A673 (cell line): ENCODE data around the gene CD86. TPM values are rescaled to one million over a fixed set of nuclear protein-coding genes. Genes with fewer than 3 reads are reported as not detected.

Source experiments
- BruUV-seq: library from RNA; stranded (reverse); fragments of 400-500 nt; replicated peaks from 2 replicates; lab custom pipeline; 2021; lab: Mats Ljungman, UMichigan
- CTCF ChIA-PET: fragments of 300-600 bp; sonication (Branson Sonifier 250); formaldehyde crosslinking; loops from one replicate; lab custom pipeline; 2022; ENCODE audit warnings: antibody characterized with exemption; lab: Charles Lee
- POLR2A ChIA-PET: fragments of 300-600 bp; sonication (Branson Sonifier 250); formaldehyde crosslinking; loops from one replicate; lab custom pipeline; 2022; ENCODE audit warnings: antibody characterized with exemption; ENCODE audit not compliant: low non-redundant PET; lab: Charles Lee
- DNase-seq: peaks from one replicate; pipeline ENCODE4 v3.0.0-alpha.2; 2015; ENCODE audit warnings: low spot score
- H3K27ac ChIP-seq: fragments of 200-600 bp; sonication (generic); 2 replicates; pipeline ENCODE4 v1.5.1; 2016; ENCODE audit warnings: mixed run types, low read depth, mild to moderate bottlenecking, mixed read lengths, antibody characterized with exemption, low read length; ENCODE audit not compliant: poor library complexity, severe bottlenecking
- H3K27me3 ChIP-seq: fragments of 200-600 bp; sonication (generic); replicated peaks from 2 replicates; pipeline ENCODE4 v1.6.1; 2017; ENCODE audit warnings: mixed run types, low read depth, mild to moderate bottlenecking, mixed read lengths, antibody characterized with exemption, low read length; ENCODE audit not compliant: insufficient read depth, poor library complexity
- H3K36me3 ChIP-seq: fragments of 200-600 bp; sonication (generic); 2 replicates; pipeline ENCODE4 v1.6.1; 2016; ENCODE audit warnings: mixed run types, mild to moderate bottlenecking, mixed read lengths, antibody characterized with exemption, low read length; ENCODE audit not compliant: insufficient read depth, poor library complexity, severe bottlenecking
- H3K4me1 ChIP-seq: fragments of 200-600 bp; sonication (generic); 2 replicates; pipeline ENCODE4 v1.6.1; 2017; ENCODE audit warnings: mixed run types, mild to moderate bottlenecking, mixed read lengths, antibody characterized with exemption, low read length; ENCODE audit not compliant: insufficient read depth, poor library complexity, severe bottlenecking
- H3K4me3 ChIP-seq: fragments of 200-600 bp; sonication (generic); 2 replicates; pipeline ENCODE4 v1.5.1; 2016; ENCODE audit warnings: low read depth, mixed run types, mild to moderate bottlenecking, mixed read lengths, low read length; ENCODE audit not compliant: poor library complexity, severe bottlenecking
- H3K9me3 ChIP-seq: fragments of 200-600 bp; sonication (generic); 2 replicates; pipeline ENCODE4 v1.6.1; 2016; ENCODE audit warnings: mixed run types, low read depth, mild to moderate bottlenecking, mixed read lengths, antibody characterized with exemption, low read length; ENCODE audit not compliant: poor library complexity, severe bottlenecking
- CTCF ChIP-seq: fragments of 300-800, 200-600 bp; sonication (generic); conservative IDR thresholded peaks from 2 replicates; pipeline ENCODE4 v1.5.1; 2017; ENCODE audit warnings: low read depth, mild to moderate bottlenecking, antibody characterized with exemption, low read length, moderate library complexity, mixed read lengths
- EZH2 ChIP-seq: fragments of 200-600 bp; sonication (generic); IDR thresholded peaks from 2 replicates; pipeline ENCODE4 v1.6.1; 2017; ENCODE audit warnings: borderline replicate concordance, low read depth, mild to moderate bottlenecking, mixed read lengths, antibody characterized with exemption, low read length; ENCODE audit not compliant: poor library complexity, severe bottlenecking
- intact Hi-C: fragments of 100-400 bp; cut with micrococcal nuclease; formaldehyde crosslinking; loops from one replicate; pipeline ENCODE4 v1.10.0; 2022; ENCODE audit not compliant: unreplicated experiment
- total RNA-seq: library from RNA; stranded (reverse); gene quantifications from 2 replicates; pipeline ENCODE4 v1.2.3, GENCODE V29; 2021

Gene CD86
- total RNA-seq, 1 experiment from 2014 or later, result not detected

- intact Hi-C loops, result no loop called here
- H3K4me1 ChIP-seq, result no peaks in the 10 kb centered on the region
- DNase-seq, result no peak
- ChIA-PET POLR2A (no interaction called here), CTCF (no interaction called here)
- no peak overlapping the region for H3K4me3 ChIP-seq
- no peak for TF ChIP-seq EZH2
- TF ChIP-seq CTCF, result no peak
- no peak overlapping the region for H3K27ac ChIP-seq
- no peaks in the 10 kb centered on the region for H3K27me3 ChIP-seq
- H3K36me3 ChIP-seq, result no peaks in the 10 kb centered on the region
- no TSS peak for BruUV-seq
- no peaks in the 10 kb centered on the region for H3K9me3 ChIP-seq
Measured at GRCh38 chr3:122168044-122168443, 112.9 kb downstream of the CD86 start.

GRCh38 chr3:122169911-122170310, 114.7 kb downstream of the CD86 start:
- intact Hi-C loops, result no loop called here
- Histone ChIP-seq H3K4me3 (no peak overlapping the region), H3K9me3 (peaks cover 3% of the 10 kb centered on the region), H3K36me3 (no peaks in the 10 kb centered on the region), H3K27me3 (no peaks in the 10 kb centered on the region), H3K4me1 (no peaks in the 10 kb centered on the region), H3K27ac (no peak overlapping the region)
- TF ChIP-seq EZH2, result no peak
- no peak for TF ChIP-seq CTCF
- POLR2A ChIA-PET, result no interaction called here
- no TSS peak for BruUV-seq
- CTCF ChIA-PET, result no interaction called here
- no peak for DNase-seq

Other genes starting within 250 kb of the CD86 start
- 44.0 and 49.5 TPM in 2 replicates for gene IQCB1, start 220.3 kb upstream of the CD86 start, total RNA-seq
- 12.4 and 13.1 TPM in 2 replicates for gene EAF2, start 220.2 kb upstream of the CD86 start, total RNA-seq
- 18.2 and 33.3 TPM in 2 replicates for gene SLC15A2, start 161.0 kb upstream of the CD86 start, total RNA-seq
- not detected in 2 replicates for gene ILDR1, start 33.1 kb upstream of the CD86 start, total RNA-seq
- not detected in 2 replicates for gene CASR, start 128.3 kb downstream of the CD86 start, total RNA-seq